EL (cell line): Measurements from ENCODE around the gene ST3GAL3.

Experiments
- DNase-seq: peaks from one replicate; pipeline ENCODE4 v3.0.0-alpha.2; 2016

ST3GAL3 gene

GRCh38 chr1:43970911-43971310, 263.6 kb downstream of the ST3GAL3 start:
- no peak for DNase-seq

DNA sequence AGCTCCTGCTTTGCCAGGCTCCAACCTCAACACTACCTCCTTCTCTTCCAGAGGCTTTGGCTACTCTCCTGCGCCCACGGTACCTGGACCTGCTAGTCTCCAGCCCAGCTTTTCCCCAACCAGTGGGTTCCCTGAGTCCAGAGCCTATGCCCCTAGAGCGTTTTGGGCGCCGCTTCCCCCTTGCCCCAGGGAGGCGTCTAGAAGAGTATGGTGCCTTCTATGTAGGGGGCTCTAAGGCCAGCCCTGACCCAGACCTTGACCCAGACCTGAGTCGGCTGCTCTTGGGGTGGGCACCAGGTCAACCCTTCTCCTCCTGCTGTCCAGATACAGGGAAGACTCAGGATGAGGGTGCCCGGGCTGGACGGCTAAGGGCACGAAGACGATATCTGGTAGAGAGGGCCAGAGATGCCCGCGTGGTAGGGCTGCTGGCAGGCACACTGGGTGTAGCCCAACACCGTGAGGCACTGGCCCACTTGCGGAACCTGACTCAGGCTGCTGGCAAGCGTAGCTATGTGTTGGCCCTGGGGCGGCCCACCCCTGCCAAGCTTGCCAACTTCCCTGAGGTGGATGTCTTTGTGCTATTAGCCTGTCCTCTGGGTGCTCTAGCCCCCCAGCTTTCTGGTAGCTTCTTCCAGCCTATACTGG, 264.1 kb downstream of the ST3GAL3 start:
- no peak for DNase-seq

DNA sequence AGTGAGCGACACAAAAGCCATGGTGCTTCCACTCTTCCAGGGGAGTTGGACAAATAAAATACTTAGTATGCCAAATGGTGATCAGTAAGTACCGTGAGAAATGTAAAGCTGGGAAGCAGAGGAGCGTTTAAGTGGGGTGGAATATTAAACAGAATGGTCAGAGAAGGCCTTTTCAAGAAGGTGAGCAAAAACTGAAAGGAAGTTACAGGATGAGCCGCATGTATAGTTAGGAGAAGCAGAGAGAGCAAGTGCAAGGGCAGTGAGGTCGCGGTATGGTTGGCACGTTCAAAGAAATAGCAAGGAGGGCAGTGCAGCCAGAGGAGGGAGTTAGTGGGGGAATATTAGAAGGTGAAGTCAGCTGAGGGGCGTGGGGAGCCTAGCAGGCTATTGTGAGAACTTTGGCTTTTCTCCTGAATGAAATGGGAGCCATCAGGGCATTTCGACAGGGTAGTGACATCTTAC, 266.7 kb downstream of the ST3GAL3 start:
- DNase-seq: no peak

GRCh38 chr1:43974443-43975248, 267.3 kb downstream of the ST3GAL3 start, which contains the start of gene ATP6V0B:
ATP6V0B (plus strand) TSS chr1:43974960; CDS start chr1:43975041, 81 bp downstream.
- peak; percentile 94 for DNase-seq

DNA sequence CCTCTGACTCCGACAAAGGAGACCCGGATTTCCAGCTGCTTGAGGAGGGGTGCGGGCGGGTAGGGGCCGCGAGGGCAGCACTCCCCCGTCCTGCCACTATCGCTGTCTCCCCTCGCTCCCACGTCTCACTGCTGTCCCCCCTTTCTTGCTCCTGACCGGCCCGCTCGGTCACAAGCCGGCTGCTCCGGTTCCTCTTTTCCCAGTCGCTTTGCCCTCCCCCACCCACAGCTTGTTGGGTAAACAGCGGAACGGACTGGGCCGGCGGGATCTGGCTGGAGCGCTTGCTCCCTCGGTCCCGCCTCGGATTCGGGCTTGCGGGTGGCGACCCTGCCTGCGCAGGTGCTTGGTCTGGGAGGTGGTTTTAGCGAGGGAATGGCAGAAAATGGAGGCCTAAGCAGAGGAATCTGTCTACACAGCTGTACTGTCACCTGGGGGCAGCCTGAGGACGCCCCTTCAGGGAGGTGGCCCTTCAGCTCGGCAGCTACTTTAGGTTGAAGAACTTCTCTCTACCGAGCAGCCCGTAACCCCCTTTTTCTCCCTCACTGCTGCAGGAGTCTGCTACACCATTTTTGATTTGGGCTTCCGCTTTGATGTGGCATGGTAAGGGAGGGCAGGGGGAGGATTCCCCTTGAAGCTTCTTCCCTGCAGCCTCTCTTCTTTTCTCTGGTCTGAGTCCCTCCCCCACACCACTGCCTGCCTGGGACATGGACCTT, 268.1 kb downstream of the ST3GAL3 start:
- DNase-seq: peak; percentile 28

- no peak for DNase-seq
Observed at GRCh38 chr1:43976045-43976444, 268.7 kb downstream of the ST3GAL3 start.

- no peak for DNase-seq
Observed at GRCh38 chr1:43976890-43977289, 269.6 kb downstream of the ST3GAL3 start.

DNA sequence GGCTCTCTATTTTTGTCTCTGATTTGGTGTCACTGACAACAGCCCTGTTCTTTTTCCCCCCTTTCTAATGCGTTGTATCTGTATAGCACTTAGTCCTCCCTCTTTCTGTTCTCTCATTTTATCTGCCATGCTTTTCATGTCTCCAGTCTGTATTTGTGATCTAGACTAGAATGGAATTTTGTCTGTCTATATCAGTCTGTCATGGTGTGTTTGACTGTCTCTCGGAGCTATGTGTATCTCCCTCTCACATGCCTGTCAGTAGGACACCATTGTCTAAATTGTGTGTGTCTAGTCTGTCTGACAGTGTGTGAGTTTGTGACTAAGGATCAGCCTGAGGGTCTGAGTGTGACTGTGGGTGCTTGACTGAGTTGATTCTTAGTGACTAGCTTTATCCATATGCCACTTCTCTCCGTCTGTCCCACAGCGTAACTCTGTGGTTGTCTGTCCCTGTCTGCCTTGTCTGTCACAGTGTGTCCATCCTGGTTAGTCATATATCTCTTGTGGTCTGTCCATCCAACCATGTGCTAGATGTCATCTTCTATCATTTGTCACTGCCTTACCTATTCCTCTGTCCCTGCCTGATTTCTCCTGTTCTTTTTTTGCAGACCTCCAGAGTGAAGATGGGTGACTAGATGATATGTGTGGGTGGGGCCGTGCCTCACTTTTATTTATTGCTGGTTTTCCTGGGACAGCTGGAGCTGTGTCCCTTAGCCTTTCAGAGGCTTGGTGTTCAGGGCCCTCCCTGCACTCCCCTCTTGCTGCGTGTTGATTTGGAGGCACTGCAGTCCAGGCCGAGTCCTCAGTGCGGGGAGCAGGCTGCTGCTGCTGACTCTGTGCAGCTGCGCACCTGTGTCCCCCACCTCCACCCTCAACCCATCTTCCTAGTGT, 270.3 kb downstream of the ST3GAL3 start:
- no peak for DNase-seq

DNA sequence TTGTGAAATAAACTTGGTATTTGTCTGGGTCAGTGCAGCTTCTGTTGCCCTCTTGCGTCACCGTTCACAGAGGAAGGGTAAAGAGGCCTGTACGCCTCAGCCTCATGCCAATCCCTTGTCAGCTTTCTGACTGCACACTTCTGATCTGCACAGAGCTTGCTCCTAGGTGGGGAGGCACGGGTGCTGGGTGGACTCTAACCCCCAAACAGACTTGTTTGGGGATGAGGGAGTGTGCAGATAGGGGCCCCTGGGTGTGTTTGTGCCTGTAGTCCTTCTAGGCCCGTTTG, 270.9 kb downstream of the ST3GAL3 start:
- DNase-seq: no peak

- DNase-seq: peak; percentile 57
Observed at GRCh38 chr1:43978551-43979260, 271.4 kb downstream of the ST3GAL3 start, which contains the start of gene B4GALT2. B4GALT2 (plus strand) TSS chr1:43979210; CDS start chr1:43981161, 1,951 bp downstream.

DNA sequence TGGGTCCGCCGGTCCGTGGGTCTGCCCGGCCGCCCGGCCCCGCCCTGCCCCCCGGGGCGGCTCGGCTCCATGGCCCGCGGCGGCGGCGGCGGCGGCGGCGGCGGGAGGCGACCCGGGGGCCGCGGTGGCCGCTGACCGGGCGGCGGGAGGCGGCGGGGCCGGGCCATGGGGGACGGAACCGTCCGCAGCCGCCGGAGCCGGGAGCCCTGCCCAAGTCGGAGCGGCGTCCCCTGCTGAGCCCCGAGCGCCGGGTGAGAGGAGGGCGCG, 271.9 kb downstream of the ST3GAL3 start:
- DNase-seq: no peak

GRCh38 chr1:43979528-43980254, 272.4 kb downstream of the ST3GAL3 start:
- peak; percentile 74 for DNase-seq

DNA sequence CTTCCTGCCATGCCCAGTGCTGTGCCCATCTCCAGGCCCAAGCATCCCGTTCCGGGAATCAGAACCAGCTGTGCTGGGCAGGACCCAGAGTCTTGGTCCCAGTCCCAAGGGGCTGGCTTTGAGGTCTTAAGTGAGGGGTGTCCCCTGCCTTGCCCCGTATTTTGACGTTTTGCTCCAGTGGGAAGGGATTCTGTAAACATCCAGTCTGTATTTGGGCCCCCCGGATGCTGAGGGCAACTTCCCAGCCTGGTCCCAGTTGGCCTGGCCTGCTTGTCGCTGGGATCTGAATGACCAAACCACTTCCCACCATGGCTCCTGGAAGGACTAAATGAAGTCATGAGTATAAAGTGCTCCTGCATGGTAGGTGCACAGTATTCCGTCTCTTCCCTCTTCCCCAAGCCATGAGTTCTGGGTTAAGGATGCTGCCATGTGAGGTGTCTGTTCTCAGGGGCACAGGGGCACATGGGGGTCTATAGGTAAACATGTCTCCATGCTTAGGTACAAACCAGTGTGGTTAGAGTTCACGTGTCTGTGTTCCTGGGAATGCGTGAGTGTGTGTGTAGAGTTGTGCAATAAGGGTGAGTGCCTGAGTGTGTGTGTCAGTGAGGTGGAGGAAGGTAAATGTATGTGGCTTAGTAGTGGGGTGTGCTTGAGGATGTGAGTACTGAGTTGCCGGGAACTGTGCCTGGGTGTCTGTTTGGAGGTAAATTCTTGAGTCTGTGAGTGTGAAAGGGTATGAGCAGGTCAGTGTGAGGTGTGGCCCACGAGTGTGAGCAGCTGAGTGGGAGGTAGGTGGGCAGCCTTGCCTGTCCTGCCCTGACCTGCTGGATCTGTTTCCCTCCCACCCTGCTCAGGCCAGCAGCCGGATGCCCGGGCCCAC, 273.2 kb downstream of the ST3GAL3 start:
- DNase-seq: peak; percentile 30
